Right forelimb (tissue), 1 donor: ENCODE results near the gene FOXF2.
A peak's percentile ranks its signal among the peaks of the same experiment; 100 is the strongest.

ENCODE experiments used
- DNase-seq: peaks from one replicate; pipeline ENCODE4 v3.0.0-alpha.2; 2018

Gene FOXF2

DNA sequence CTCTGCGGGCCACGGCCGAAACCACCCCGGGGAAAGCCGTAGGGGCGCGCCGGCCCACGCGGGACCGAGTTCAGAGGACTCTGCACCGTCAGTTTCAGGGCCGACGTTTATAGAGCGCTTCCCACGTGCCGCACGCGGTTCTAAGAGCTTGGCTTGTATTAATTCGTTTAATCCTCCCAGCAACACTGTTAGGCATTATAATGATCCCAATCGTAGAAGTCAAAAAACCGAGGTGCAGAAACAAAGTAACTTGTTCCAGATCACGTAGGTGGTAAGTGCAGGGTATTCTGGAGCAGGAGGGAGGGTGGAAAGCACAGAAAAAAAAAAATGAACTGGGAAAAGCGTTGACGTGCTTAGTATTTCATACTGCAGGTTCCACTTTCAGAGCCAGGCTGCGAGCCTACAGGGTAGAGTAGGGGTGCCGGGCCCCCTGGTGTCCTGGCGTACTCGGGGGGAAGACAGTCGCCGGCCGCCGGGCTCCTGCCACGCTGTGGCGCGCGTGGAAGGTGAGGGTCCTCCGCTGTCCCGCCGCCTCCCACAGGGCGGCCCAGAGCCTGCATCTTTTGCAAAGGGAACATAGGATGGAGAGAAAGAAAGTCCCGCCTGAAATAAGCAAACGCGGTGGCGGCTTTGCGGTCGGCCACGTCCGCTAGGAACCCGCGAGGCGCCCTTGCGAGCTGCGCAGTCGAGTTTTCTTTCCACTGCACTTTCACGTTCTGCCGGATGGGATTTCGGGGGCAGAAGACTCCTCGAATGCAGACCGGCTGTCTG is 10.2 kb upstream of the FOXF2 start:
- DNase-seq: no peak

- no peak for DNase-seq
Measured at GRCh38 chr6:1379788-1380147, 9.6 kb upstream of the FOXF2 start.

DNA sequence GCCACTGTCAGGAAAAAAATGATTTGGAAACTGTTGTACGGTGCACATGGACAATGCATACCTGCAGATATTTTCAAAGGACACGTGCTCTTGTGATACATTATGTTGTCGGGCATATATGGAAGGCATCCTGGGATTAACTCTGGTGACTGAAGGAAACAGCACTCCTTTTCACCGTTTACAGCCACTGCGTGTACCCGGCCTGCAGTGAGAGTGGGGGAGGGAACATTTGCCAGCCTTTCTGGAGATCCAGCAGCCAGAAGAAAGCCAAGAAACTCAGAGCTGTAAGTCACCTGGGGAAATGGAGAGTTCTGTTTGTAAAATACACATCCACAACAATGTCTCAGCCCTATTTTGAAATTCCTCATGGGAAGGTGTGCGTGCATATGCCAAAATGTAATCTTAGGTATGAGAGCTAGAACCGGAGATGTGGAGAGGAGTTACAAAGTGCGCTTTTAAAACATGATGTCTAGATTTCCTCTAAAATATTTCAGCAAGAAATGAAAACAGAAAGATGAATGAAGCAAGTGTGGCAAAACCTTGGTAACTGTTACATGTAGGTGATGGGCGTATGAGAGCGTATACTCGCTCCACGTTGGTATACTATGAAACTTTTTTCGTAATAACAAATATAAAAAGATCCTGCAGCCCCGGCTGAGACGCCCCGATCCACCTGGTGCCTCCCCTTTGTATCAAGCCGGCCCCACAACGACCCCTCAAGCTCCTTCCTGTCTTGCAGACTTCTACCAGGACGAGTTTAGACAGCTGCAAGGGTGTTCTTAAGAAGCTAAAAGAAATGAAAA is 8.6 kb upstream of the FOXF2 start:
- no peak for DNase-seq

- DNase-seq: peak; percentile 82
Measured at GRCh38 chr6:1381481-1382330, 7.7 kb upstream of the FOXF2 start.

- DNase-seq: no peak
Measured at GRCh38 chr6:1382331-1382882, 7.0 kb upstream of the FOXF2 start.

DNA sequence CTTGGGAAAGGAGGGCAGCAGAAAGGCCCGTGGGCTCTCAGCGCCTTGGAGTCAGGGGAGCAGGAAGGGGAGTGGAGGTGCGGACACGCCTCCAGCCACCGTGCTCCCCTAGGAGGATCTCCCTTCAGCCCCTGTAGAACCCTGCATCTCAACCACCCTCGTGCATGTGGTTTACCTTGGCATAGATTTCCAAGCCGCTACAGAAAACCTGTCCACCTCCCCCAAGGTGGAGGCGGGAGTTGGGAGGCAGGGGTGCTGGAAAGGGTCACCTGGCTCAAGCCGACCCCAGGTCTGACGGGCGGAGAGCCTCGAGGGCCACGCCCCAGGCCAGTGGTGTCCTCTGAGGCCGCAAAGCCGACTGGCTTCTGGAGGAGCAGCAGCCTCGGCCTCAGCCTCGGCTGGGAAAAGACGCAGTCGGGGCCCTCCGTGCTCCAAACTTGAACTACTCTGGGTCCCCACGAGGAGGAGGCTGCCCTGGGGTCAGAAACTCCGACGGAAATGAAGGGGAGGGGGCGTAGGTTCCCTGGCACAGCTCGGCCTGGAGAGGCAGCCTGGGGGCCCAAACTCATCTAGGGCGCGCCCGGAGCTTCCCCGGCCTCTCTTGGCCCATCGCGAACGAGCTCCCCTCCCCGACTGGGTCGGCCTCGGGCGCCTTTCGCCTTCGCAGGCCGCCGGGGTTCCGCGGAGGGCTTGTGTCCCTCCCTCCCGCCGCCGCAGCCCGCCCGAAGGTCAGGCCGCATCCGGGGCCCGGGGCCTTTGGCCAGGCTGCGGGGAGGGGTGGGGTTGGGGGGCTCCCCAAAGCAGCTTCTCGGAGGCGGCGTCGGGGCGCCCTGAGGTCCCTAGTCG is 6.3 kb upstream of the FOXF2 start:
- DNase-seq: no peak

DNA sequence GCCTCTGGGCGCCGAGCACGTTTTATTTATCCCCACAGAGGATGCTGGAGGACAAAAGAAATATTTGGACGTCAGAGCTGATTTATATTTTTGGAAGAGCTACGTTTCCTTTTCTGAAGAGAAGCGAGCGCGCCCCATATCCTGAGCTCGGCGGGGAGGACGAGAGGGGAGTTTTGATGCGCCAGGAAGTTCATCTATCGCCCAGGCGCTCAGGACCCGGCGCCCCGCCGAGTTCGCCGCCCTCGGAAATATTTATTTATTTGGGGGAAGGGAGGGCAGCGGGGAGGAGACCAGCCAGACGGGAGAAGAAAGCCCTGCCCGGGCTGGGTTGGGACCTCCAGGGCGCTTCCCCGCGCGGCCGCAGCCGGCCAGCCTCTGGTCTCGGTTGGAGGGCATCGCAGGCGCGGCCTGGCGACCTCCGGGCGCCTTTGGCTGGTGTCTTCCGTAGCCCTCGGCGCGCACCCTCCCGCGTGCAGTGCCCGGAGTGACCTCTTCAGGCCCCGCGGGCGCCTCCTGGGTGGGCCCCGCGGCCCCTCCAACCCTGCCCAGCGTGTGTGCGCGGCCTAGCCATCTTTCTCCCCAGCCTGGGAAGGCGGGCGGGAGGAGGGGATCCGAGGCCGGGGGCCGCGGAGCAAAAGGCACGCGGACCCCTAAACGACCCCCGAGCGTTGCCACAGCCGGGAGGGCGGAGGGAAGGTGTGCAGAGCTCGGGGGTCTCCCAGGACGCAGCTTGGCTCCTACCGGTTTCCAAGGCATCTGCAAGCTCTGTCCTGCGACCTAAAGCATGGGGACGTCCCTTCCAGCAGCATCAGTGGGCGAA is 5.4 kb upstream of the FOXF2 start:
- DNase-seq: no peak

- no peak for DNase-seq
Measured at GRCh38 chr6:1384549-1385128, 4.7 kb upstream of the FOXF2 start.

DNA sequence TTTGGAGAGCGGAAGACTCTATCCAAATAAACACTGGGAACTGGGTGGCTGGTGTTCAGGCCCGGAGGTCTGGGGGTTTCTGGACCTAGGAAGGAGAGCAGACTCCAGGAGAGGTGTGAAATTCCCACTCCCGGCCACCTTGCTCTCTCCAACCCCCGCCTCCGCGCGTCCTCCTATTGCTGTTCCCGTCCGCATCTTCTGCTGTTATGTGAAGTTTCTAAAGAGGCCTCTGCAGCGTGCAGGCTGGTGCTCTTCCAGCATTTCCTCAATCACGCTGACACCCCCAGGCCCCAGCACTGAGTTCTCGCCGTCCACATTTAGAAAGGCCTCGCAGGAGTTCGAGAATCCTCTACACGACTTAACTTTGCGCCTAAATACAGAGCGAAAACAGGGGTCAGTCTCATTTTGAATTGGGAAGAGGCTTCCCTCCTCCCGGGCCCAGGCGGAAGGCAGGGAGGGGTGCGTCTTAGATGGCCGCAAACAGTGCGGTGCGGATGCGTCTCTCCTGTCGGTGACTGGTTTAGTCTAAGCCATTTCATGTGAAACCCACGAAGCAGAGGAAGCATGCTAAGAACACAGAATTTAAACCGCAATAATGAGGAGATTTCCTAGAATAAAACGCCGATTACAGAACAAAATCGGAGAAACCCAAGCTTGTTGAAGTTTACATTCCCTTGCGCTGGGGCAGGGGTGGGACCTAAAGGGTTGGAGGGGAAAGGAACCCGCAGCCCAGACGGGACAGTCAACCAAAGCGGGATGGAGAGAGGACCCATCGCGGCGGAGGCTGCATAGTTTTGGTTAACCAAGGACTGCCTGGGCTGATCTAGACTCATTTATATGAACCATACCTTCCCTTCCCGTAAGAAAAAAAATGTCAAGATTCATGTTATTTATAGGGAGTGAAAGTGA is 4.0 kb upstream of the FOXF2 start:
- no peak for DNase-seq

DNA sequence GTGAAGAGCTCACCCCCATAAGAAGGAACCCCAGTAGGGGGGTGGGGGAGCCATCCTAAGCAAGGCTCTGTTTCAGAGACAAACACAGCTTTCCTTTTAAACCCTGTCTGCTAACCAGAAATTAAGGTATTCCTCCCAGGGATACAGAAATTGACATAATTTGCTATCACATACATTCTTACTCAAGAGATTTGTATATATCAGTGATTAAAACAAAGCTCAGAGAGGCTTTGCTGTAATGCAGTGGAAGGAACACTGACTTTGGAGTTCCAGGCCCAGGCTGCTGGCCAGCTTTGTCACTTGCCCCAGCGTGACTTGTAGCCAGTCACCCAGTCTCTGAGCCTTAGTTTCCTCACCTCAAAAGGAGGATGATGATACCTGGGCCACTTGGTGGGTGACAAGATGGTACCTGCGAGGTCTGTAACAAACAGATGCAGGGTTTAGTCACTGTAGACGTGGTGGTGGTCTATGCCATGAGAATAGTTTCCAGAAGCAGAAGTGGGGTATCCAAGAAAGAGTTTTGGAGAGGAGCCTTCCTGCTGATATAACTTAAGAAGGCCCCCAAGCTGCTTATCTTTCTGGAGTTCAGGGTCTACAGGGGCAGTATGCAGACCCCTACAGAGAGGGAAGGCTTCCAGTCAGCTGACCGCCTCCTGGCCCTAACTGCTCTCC is 3.2 kb upstream of the FOXF2 start:
- no peak for DNase-seq

- DNase-seq: no peak
Measured at GRCh38 chr6:1387538-1387875, 1.9 kb upstream of the FOXF2 start.

GRCh38 chr6:1387876-1388629 is 1.3 kb upstream of the FOXF2 start:
- DNase-seq: no peak

GRCh38 chr6:1388630-1389368 is 577 bp upstream of the FOXF2 start:
- no peak for DNase-seq

- no peak for DNase-seq
Measured at GRCh38 chr6:1390133-1390945, 963 bp downstream of the FOXF2 start.

GRCh38 chr6:1390946-1391799 is 1.8 kb downstream of the FOXF2 start:
- no peak for DNase-seq

DNA sequence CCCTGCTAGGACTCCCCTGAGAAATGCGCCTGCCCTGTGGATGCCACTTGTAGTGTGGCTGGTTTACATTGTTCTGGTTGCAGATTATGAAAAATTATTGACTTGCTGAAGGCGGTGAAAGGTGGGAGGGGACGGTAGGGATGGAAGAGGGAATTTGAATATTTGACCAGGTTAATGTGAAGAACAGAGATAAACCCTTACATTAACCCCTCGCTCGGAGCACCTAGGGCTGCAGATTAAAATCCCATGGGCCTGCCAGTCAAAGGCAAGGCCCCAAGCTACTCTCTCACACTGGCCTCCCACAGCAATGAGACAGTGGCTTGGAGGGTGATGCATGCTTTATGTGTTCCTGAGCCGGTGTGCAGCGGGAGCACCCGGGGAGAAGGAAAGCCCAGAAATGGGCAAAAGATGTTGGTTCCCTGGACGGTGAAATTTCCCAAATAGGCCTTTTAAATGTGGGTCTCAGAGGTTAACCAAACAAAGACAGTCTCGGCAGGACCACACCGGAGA is 2.5 kb downstream of the FOXF2 start:
- no peak for DNase-seq
